Lower leg skin (tissue), 3 donors: ENCODE measurements around the gene TSHZ2.

Experiments
- POLR2A ChIP-seq, 2 donors: fragments of 450-650 bp; IDR thresholded peaks; one replicate each; pipeline ENCODE4 v1.6.1; 2016 to 2017; ENCODE audit warnings: antibody characterized with exemption in 2 of 2, mild to moderate bottlenecking in 1 of 2, moderate library complexity in 1 of 2
- TF ChIP-seq, protein P1 (sequence below), 3 donors: fragments of 450-650 bp; IDR thresholded peaks; one replicate each; pipeline ENCODE4 v1.5.1; 2016; ENCODE audit warnings: antibody characterized with exemption in 3 of 3, mild to moderate bottlenecking in 3 of 3, moderate library complexity in 2 of 3

DNA sequence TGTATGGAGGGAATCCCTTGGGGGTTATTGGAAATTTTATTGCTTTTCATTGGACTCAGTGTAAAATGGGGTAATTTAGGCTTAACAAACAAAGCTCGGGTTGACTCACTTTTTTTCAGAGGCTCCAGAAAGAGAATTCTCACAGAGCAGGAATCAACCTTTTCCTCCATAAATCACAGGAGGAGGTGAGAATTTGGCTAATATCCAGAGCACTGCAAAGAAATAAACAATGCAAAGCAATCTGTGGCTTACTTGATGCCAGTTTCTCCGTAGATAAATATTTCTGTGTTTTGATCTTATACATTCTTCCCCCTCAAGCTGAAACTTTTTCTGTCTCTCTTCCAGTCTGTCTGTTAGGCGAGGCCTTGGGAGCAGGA is 176.6 kb downstream of the TSHZ2 start:
- TF ChIP-seq, protein P1, sequence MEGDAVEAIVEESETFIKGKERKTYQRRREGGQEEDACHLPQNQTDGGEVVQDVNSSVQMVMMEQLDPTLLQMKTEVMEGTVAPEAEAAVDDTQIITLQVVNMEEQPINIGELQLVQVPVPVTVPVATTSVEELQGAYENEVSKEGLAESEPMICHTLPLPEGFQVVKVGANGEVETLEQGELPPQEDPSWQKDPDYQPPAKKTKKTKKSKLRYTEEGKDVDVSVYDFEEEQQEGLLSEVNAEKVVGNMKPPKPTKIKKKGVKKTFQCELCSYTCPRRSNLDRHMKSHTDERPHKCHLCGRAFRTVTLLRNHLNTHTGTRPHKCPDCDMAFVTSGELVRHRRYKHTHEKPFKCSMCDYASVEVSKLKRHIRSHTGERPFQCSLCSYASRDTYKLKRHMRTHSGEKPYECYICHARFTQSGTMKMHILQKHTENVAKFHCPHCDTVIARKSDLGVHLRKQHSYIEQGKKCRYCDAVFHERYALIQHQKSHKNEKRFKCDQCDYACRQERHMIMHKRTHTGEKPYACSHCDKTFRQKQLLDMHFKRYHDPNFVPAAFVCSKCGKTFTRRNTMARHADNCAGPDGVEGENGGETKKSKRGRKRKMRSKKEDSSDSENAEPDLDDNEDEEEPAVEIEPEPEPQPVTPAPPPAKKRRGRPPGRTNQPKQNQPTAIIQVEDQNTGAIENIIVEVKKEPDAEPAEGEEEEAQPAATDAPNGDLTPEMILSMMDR (IDR thresholded peaks at IDR 0.05) = no peak
- TF ChIP-seq POLR2A (IDR thresholded peaks at IDR 0.05) = no peak
